ENCODE measurements around the gene ATG2B. TPM values are rescaled to one million over a fixed set of nuclear protein-coding genes. Genes with fewer than 3 reads are reported as not detected.

The ATG2B gene
- total RNA-seq, 4 donors from 2014 or later, result 26.4 to 44.9 (median 37.6) TPM

- H3K27ac ChIP-seq, result no peak overlapping the region
- peaks cover 0 to 16% (median 0%) of the 10 kb centered on the region in 3 donors for H3K36me3 ChIP-seq
- H3K4me3 ChIP-seq, result no peak overlapping the region
- H3K27me3 ChIP-seq, result no peaks in the 10 kb centered on the region
- peaks cover 0 to 42% (median 1%) of the 10 kb centered on the region in 4 donors for H3K9me3 ChIP-seq
- peaks cover 0 to 17% (median 0%) of the 10 kb centered on the region in 4 donors for H3K4me1 ChIP-seq
- 62 to 77% methylated on average over 6 of the region's 6 CpGs for WGBS, 2 donors
- DNase-seq (ENCODE audit: low spot score in 2 of 2), result peak in 1 of 2 donors; percentile 27
- TF ChIP-seq CTCF (IDR thresholded peaks at IDR 0.05) (no peak), EP300 (IDR thresholded peaks at IDR 0.05) (no peak), POLR2A (IDR thresholded peaks at IDR 0.05) (no peak)
Observed at GRCh38 chr14:96274543-96274942, 88.6 kb downstream of the ATG2B start.

- H3K4me3 ChIP-seq, result no peak overlapping the region
- peaks cover 0 to 42% (median 1%) of the 10 kb centered on the region in 4 donors for H3K9me3 ChIP-seq
- DNase-seq (ENCODE audit: low spot score in 2 of 2), result no peak
- no peak overlapping the region for H3K27ac ChIP-seq
- H3K27me3 ChIP-seq, result no peaks in the 10 kb centered on the region
- TF ChIP-seq EP300 (IDR thresholded peaks at IDR 0.05), result no peak
- TF ChIP-seq POLR2A (IDR thresholded peaks at IDR 0.05), result no peak
- peaks cover 0 to 12% (median 0%) of the 10 kb centered on the region in 3 donors for H3K36me3 ChIP-seq
- WGBS, 2 donors, result 83 to 84% methylated on average over 5 of the region's 5 CpGs
- H3K4me1 ChIP-seq, result peaks cover 0 to 21% (median 0%) of the 10 kb centered on the region in 4 donors
Observed at GRCh38 chr14:96274122-96274521, 89.0 kb downstream of the ATG2B start.

GRCh38 chr14:96273629-96274028 is 89.5 kb downstream of the ATG2B start:
- WGBS, 2 donors, result 77 to 90% methylated on average over 5 of the region's 5 CpGs
- TF ChIP-seq EP300 (IDR thresholded peaks at IDR 0.05) (no peak), CTCF (IDR thresholded peaks at IDR 0.05) (no peak), POLR2A (IDR thresholded peaks at IDR 0.05) (no peak)
- peaks cover 0 to 9% (median 0%) of the 10 kb centered on the region in 3 donors for H3K36me3 ChIP-seq
- peaks cover 0 to 24% (median 0%) of the 10 kb centered on the region in 4 donors for H3K4me1 ChIP-seq
- H3K27ac ChIP-seq, result no peak overlapping the region
- H3K9me3 ChIP-seq, result peaks cover 0 to 39% (median 1%) of the 10 kb centered on the region in 4 donors
- DNase-seq (ENCODE audit: low spot score in 2 of 2), result no peak
- no peaks in the 10 kb centered on the region for H3K27me3 ChIP-seq
- no peak overlapping the region for H3K4me3 ChIP-seq

- Histone ChIP-seq H3K4me1 (peaks cover 0 to 25% (median 0%) of the 10 kb centered on the region in 4 donors), H3K27me3 (no peaks in the 10 kb centered on the region), H3K4me3 (no peak overlapping the region), H3K9me3 (peaks cover 0 to 32% (median 1%) of the 10 kb centered on the region in 4 donors), H3K27ac (no peak overlapping the region), H3K36me3 (peaks cover 0 to 2% (median 0%) of the 10 kb centered on the region in 3 donors)
- 40 to 45% methylated on average over 3 of the region's 3 CpGs for WGBS, 2 donors
- no peak for TF ChIP-seq EP300 (IDR thresholded peaks at IDR 0.05)
- no peak for TF ChIP-seq POLR2A (IDR thresholded peaks at IDR 0.05)
- no peak for TF ChIP-seq CTCF (IDR thresholded peaks at IDR 0.05)
- no peak for DNase-seq (ENCODE audit: low spot score in 2 of 2)
Observed at GRCh38 chr14:96272777-96273473, 90.2 kb downstream of the ATG2B start.

- Histone ChIP-seq H3K4me1 (peaks cover 0 to 25% (median 0%) of the 10 kb centered on the region in 4 donors), H3K4me3 (no peak overlapping the region), H3K9me3 (peaks cover 0 to 22% (median 0%) of the 10 kb centered on the region in 4 donors), H3K27ac (no peak overlapping the region), H3K27me3 (no peaks in the 10 kb centered on the region), H3K36me3 (no peaks in the 10 kb centered on the region)
- TF ChIP-seq EP300 (IDR thresholded peaks at IDR 0.05) (no peak), CTCF (IDR thresholded peaks at IDR 0.05) (no peak), POLR2A (IDR thresholded peaks at IDR 0.05) (no peak)
- WGBS, 2 donors, result 95 to 100% methylated on average over 1 of the region's 1 CpG
- DNase-seq (ENCODE audit: low spot score in 2 of 2), result no peak
Observed at GRCh38 chr14:96271421-96271762, 91.7 kb downstream of the ATG2B start.

All from tibial nerve (tissue), 4 donors.